ENCODE data around the gene CNTNAP1. TPM values are rescaled to one million over a fixed set of nuclear protein-coding genes. Genes with fewer than 3 reads are reported as not detected.

CNTNAP1 gene
- polyA plus RNA-seq, 3 donors from 2014 or later: 0.73 TPM; not detected in 2

- H3K4me3 Mint-ChIP-seq: peak overlapping the region in 1 of 5 donors; percentile 41
- H3K4me1 Mint-ChIP-seq: peaks cover 46 to 54% of the 10 kb centered on the region in 2 donors
- peaks cover 16 to 37% (median 19%) of the 10 kb centered on the region in 3 donors for H3K27me3 Mint-ChIP-seq (ENCODE audit: low read depth in 3 of 3)
- no peaks in the 10 kb centered on the region for H3K36me3 Mint-ChIP-seq
- H3K27ac Mint-ChIP-seq: no peak overlapping the region
- no peak for DNase-seq
- peaks cover 0 to 2% (median 0%) of the 10 kb centered on the region in 6 donors for H3K9me3 Mint-ChIP-seq
Measured at GRCh38 chr17:42675348-42675964, 6.9 kb upstream of the CNTNAP1 start.

DNA sequence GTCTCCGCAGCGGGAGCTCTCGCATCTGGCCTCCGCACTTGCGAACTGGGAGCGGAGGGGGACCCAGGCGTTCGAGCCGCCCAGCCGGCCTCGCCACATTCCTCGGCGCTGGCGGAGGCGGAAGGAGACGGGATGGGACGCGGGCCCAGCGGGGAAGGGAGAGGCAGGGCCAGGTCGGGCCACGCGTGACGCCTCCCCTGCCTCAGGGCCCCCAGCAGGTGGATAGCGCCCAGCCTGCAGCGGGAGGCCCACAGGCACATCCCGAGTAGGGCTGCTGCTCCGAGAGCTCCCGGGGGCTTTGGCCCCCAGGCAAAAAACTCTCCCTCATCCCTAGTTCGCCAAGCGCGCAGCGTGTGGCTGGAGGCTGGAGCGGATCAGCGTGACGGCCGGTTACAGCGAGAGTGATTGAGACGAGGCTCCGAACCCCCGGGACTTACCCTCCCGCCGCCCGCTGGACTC is 6.3 kb upstream of the CNTNAP1 start:
- peaks cover 19 to 35% (median 19%) of the 10 kb centered on the region in 3 donors for H3K27me3 Mint-ChIP-seq (ENCODE audit: low read depth in 3 of 3)
- peaks cover 44 to 59% of the 10 kb centered on the region in 2 donors for H3K4me1 Mint-ChIP-seq
- peak overlapping the region; percentile 27 to 72 (median 68) for H3K4me3 Mint-ChIP-seq
- H3K27ac Mint-ChIP-seq: no peak overlapping the region
- peak in 1 of 3 donors; percentile 8 for DNase-seq
- H3K9me3 Mint-ChIP-seq: peaks cover 0 to 2% (median 0%) of the 10 kb centered on the region in 6 donors
- H3K36me3 Mint-ChIP-seq: no peaks in the 10 kb centered on the region

DNA sequence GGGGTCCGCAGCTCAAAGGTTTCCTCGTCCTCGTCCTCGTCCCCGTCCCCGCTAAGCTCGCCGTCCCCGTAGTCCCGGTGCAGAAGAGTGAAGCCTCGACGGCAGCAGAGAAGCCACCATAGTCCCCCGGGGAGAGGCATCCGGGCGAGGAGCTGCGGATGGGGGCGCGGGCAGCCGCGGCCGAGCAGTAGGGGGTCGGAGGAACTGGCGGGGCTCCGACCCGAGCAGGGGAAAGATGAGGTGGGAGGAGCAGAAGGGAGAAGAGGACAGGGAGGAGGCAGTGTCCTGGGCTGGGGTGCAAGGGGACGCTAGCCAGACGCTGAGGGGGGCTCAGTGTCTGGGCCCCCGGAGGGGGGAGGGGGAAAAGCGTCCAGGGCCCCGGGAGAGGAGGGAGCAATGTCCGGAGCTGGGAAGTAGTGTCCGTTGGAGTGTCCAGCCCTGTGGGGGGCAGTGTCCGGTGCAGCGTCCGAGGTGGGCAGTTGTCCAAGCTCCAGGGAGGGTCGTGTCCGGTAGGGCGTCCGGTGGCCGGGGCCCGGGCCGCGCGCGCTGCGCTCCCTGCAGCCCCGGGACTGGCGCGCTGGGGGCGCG is 5.8 kb upstream of the CNTNAP1 start, which contains the start of gene PLEKHH3:
PLEKHH3 (minus strand) TSS at position 571 of the 588 bp plus-strand sequence; CDS start at position 140, 431 bp downstream.
- Mint-ChIP-seq H3K27me3 (ENCODE audit: low read depth in 3 of 3) (peaks cover 18 to 31% (median 22%) of the 10 kb centered on the region in 3 donors), H3K36me3 (no peaks in the 10 kb centered on the region), H3K27ac (peak within 1 kb of the TSS in 5 of 6 donors; percentile 70 to 90 (median 78)), H3K9me3 (peaks cover 0 to 4% (median 0%) of the 10 kb centered on the region in 6 donors), H3K4me1 (peaks cover 43 to 59% of the 10 kb centered on the region in 2 donors), H3K4me3 (peak within 1 kb of the TSS; percentile 76 to 94 (median 91))
- no peak for DNase-seq

DNA sequence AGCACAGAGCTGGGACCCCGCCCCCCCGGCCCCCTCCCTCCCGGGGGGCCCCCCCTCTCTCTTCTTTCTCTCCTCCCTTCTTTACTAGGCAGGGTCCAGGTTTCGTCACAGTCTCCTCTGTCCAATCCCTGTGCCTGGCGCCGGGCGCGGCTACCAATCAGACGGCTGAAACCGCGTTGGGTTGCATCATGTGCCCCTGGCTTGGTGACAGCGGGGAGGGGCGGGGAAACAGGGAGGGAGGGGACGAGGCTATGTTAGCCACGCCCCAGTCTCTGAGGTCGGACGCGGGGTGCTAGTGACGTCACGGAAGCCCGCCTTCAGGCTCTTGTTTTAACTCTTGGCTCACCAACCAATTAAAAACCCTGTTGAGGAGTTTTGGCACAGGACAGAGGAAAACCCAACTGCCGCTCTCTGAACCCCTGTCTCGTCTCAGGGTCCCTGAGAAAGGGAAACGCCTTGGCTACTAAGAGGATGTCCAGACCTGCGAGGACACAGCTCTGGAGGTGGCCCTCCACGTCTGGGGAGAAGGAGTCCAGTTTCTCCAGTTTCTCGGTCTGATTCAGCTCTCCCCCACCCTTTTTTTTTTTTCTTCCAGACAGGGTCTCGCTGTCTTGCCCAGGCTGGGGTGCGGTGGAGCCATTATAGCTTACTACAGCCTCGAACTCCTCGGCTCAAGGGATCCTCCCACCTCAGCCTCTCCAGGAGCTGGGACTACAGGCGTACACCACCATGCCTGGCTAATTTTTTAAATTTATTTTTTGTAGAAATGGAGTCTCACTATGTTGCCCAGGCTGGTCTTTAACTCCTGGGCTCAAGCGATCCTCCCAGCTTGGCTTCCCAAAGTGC is 5.1 kb upstream of the CNTNAP1 start:
- Mint-ChIP-seq H3K27me3 (ENCODE audit: low read depth in 3 of 3) (peaks cover 16 to 34% (median 18%) of the 10 kb centered on the region in 3 donors), H3K4me1 (peaks cover 47 to 63% of the 10 kb centered on the region in 2 donors)

DNA sequence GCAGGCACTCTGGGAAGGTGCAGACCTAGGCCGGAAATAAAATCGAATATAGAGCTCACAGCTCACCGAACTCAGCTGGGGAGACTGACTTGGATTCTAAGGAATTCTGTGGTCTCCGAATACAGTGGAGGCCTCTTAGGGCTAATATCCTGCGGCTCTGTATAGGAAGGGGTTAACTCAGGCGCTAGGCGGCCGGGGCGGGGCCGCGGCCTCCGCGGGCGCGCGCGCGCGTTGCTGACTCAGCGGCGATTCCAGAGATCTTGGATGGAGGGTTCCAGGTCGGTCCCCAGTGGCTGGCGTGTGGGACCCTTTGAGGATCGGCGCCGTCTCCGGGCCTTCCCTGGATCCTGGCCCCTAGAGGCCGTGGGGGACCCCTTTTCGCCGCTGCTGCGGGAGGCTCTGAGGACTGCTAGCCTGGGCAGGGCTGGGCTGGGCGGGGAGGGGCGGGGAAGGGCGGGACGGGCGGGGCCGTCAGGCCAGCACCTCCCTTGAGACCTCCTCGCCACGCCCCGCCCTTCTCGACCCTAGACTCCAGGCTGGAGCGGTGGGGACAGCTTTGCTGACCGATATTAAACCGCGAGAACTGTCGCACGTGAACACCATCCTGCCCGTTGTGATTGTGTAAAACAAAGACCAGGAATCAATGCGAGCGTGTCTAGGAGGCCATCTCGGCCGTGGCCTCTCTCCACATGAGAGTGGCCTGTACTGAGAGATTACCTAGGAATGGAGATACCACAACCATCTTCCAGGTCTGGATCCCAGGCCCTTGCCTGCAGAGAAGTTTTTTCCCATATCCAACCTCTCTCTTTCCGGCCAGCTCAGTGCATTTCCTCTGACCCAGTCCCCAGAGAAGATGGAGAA is 4.2 kb upstream of the CNTNAP1 start:
- H3K27ac Mint-ChIP-seq: peak overlapping the region; percentile 29 to 90 (median 85)
- DNase-seq: peak; percentile 59 to 68 (median 68)
- H3K4me1 Mint-ChIP-seq: peaks cover 54 to 70% of the 10 kb centered on the region in 2 donors
- H3K27me3 Mint-ChIP-seq (ENCODE audit: low read depth in 3 of 3): peaks cover 20 to 37% (median 24%) of the 10 kb centered on the region in 3 donors
- H3K36me3 Mint-ChIP-seq: no peaks in the 10 kb centered on the region
- peaks cover 0 to 4% (median 0%) of the 10 kb centered on the region in 6 donors for H3K9me3 Mint-ChIP-seq
- peak overlapping the region; percentile 84 to 94 (median 91) for H3K4me3 Mint-ChIP-seq

More for the DNA sequence above, 5.1 kb upstream of the CNTNAP1 start:
- peak overlapping the region in 5 of 6 donors; percentile 70 to 90 (median 75) for H3K27ac Mint-ChIP-seq
- peaks cover 0 to 4% (median 0%) of the 10 kb centered on the region in 6 donors for H3K9me3 Mint-ChIP-seq
- H3K4me3 Mint-ChIP-seq: peak overlapping the region; percentile 76 to 94 (median 91)
- no peaks in the 10 kb centered on the region for H3K36me3 Mint-ChIP-seq
- DNase-seq: peak; percentile 91 to 93 (median 92)

- DNase-seq: no peak
- Mint-ChIP-seq H3K4me3 (peak overlapping the region; percentile 84 to 91 (median 91)), H3K9me3 (peaks cover 0 to 4% (median 0%) of the 10 kb centered on the region in 6 donors), H3K36me3 (no peaks in the 10 kb centered on the region), H3K27me3 (ENCODE audit: low read depth in 3 of 3) (peaks cover 27 to 40% (median 27%) of the 10 kb centered on the region in 3 donors), H3K27ac (peak overlapping the region; percentile 29 to 90 (median 84)), H3K4me1 (peaks cover 56 to 74% of the 10 kb centered on the region in 2 donors)
Measured at GRCh38 chr17:42678951-42679491, 3.3 kb upstream of the CNTNAP1 start.

GRCh38 chr17:42679492-42680330 is 2.6 kb upstream of the CNTNAP1 start:
- Mint-ChIP-seq H3K36me3 (peaks cover 0 to 3% (median 0%) of the 10 kb centered on the region in 3 donors), H3K27me3 (ENCODE audit: low read depth in 3 of 3) (peaks cover 22 to 40% (median 23%) of the 10 kb centered on the region in 3 donors), H3K4me3 (peak overlapping the region; percentile 70 to 91 (median 82)), H3K27ac (peak overlapping the region; percentile 29 to 87 (median 82)), H3K9me3 (peaks cover 0 to 4% (median 0%) of the 10 kb centered on the region in 6 donors), H3K4me1 (peaks cover 51 to 67% of the 10 kb centered on the region in 2 donors)
- DNase-seq: peak; percentile 72 to 77 (median 76)

GRCh38 chr17:42680331-42680808 is 2.0 kb upstream of the CNTNAP1 start:
- Mint-ChIP-seq H3K27ac (peak overlapping the region in 1 of 6 donors; percentile 53), H3K27me3 (ENCODE audit: low read depth in 3 of 3) (peaks cover 23 to 38% (median 25%) of the 10 kb centered on the region in 3 donors), H3K36me3 (peaks cover 0 to 3% (median 0%) of the 10 kb centered on the region in 3 donors), H3K4me1 (peaks cover 49 to 65% of the 10 kb centered on the region in 2 donors), H3K4me3 (peak overlapping the region; percentile 18 to 55 (median 50)), H3K9me3 (peaks cover 0 to 7% (median 0%) of the 10 kb centered on the region in 6 donors)
- DNase-seq: no peak

GRCh38 chr17:42682722-42683403 is 532 bp downstream of the CNTNAP1 start:
- H3K9me3 Mint-ChIP-seq: peaks cover 0 to 9% (median 0%) of the 10 kb centered on the region in 6 donors
- H3K27me3 Mint-ChIP-seq (ENCODE audit: low read depth in 3 of 3): peaks cover 20 to 30% (median 23%) of the 10 kb centered on the region in 3 donors
- H3K36me3 Mint-ChIP-seq: peaks cover 0 to 3% (median 0%) of the 10 kb centered on the region in 3 donors
- H3K4me1 Mint-ChIP-seq: peaks cover 37 to 53% of the 10 kb centered on the region in 2 donors
- peak overlapping the region in 4 of 5 donors; percentile 12 to 58 (median 56) for H3K4me3 Mint-ChIP-seq
- no peak for DNase-seq
- no peak overlapping the region for H3K27ac Mint-ChIP-seq

DNA sequence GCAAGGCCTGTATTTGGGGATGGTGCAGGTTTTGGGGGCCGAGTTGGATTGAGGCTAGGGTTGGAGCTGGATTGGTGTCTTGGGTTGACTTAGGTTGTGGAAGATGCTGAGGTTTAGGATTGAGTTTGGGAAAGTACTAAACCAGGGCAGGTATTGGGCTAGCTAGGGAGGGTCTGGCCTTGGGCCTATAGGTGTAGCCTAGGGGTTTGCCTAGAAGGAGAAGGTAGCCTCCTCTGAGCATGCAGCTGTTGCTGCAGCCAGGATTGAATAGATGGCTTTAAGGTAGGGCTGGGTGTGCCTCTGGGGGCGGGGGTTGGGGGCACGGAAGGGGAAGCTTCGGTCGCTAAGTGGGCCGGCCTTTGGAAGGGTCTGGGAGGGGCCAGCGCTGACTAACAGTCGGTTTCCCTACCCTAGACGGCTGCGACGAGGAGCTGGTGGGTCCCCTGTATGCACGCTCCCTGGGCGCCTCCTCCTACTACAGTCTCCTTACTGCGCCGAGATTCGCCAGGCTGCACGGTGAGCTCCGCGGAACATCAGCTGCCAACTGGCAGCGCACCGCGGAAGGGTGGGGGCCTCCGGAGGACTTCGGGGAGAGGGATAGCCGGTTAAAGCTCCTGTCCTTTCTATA is 1.2 kb downstream of the CNTNAP1 start:
- Mint-ChIP-seq H3K27me3 (ENCODE audit: low read depth in 3 of 3) (peaks cover 21 to 30% (median 23%) of the 10 kb centered on the region in 3 donors), H3K4me3 (peak overlapping the region in 3 of 5 donors; percentile 24 to 56 (median 56)), H3K36me3 (peaks cover 0 to 3% (median 0%) of the 10 kb centered on the region in 3 donors), H3K27ac (no peak overlapping the region), H3K4me1 (peaks cover 34 to 46% of the 10 kb centered on the region in 2 donors), H3K9me3 (peaks cover 0 to 9% (median 0%) of the 10 kb centered on the region in 6 donors)
- DNase-seq: no peak
